GM08714 (cell line): ENCODE results near the gene TUBA4B.
A peak's percentile ranks its signal among the peaks of the same experiment; 100 is the strongest.
"Not testable (repeated sequence)": the region's sequence is repeated elsewhere in the genome, so short reads cannot be mapped to it uniquely, and the experiment has no call there.

Experiments used
- H3K4me3 ChIP-seq: fragments of 200-500 bp; sonication (Bioruptor generic); 2 replicates; pipeline ENCODE4 v1.5.1; 2014; ENCODE audit warnings: mild to moderate bottlenecking, low read length, inconsistent platforms
- ZNF274 ChIP-seq: IDR thresholded peaks from 2 replicates; pipeline ENCODE4 v1.6.1; 2012; ENCODE audit warnings: mild to moderate bottlenecking, low read depth, low read length

TUBA4B gene

DNA sequence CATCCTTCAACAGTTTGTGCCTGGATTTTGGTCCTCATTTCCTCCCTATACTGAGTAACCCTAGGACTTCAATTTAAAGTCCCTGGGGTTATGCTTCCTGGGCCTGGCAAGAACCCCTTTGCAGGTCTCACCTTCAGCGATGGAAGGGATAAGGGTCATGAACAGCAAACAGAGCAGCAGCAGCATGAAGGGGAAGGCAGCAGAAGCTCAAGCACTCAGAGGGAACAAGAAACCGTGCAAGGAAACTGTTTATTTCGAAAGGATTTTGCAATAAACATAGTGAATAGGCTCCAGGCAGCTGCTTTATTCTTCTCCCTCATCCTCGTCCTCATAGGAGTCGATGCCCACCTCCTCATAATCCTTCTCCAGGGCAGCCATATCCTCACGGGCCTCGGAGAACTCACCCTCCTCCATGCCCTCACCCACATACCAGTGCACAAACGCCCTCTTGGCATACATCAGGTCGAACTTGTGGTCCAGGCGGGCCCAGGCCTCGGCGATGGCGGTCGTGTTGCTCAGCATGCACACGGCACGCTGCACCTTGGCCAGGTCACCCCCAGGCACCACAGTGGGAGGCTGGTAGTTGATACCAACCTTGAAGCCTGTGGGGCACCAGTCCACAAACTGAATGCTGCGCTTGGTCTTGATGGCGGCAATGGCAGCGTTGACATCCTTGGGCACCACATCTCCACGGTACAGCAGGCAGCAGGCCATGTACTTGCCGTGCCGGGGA lies 2.8 kb upstream of the TUBA4B start:
- TF ChIP-seq ZNF274, result no peak
- H3K4me3 ChIP-seq, result peak overlapping the region; percentile 52; the same call in 1 of the 2 replicates

DNA sequence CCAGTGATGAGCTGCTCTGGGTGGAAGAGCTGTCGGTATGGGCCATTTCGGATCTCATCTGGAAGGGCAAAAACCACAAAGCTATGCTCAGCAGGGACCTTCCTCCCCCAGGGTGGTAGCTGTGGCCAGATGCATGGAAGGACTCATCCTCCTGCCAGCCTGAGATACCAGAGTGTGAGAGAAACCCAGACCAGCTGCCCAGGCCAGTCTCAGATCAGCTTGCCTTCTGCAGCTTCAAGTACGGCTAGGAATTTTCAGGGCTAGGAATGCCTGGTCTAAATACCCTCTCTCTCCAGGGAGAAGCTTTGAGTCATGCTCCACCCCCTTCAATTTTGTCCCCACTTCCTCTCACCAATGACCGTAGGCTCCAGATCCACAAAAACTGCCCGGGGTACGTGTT lies 1.4 kb upstream of the TUBA4B start:
- no peak for TF ChIP-seq ZNF274
- H3K4me3 ChIP-seq, result peak overlapping the region; percentile 66; the same call in 1 of the 2 replicates

- no peak for TF ChIP-seq ZNF274
- H3K4me3 ChIP-seq, result peak overlapping the region; percentile 66; the same call in 1 of the 2 replicates
These were observed 959 bp upstream of the TUBA4B start for GRCh38 chr2:219252084-219252483.

DNA sequence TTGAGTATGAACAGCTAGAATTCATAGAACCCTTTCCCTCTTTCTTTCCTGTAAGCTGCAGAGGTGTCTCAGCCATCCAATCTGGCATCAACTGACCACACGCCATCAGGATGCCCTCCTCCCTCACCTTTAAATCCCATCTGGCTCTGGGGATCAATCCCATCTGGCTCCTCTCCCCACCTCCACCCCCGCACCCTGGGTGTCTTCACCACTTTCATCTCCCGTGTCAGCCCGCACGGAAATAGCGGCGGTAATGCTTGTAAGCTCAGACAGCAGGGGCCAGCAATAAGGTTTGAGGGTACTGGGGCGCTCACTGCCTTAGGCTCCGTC lies 508 bp upstream of the TUBA4B start:
- no peak for TF ChIP-seq ZNF274
- peak overlapping the region; percentile 66; the same call in 1 of the 2 replicates for H3K4me3 ChIP-seq

GRCh38 chr2:219253753-219254589 lies 928 bp downstream of the TUBA4B start, which contains the start of gene TUBA4A:
TUBA4A (minus strand) TSS chr2:219253918; CDS start chr2:219253858, 60 bp downstream.
- no peak for TF ChIP-seq ZNF274
- peak within 1 kb of the TSS; percentile 66 for H3K4me3 ChIP-seq

DNA sequence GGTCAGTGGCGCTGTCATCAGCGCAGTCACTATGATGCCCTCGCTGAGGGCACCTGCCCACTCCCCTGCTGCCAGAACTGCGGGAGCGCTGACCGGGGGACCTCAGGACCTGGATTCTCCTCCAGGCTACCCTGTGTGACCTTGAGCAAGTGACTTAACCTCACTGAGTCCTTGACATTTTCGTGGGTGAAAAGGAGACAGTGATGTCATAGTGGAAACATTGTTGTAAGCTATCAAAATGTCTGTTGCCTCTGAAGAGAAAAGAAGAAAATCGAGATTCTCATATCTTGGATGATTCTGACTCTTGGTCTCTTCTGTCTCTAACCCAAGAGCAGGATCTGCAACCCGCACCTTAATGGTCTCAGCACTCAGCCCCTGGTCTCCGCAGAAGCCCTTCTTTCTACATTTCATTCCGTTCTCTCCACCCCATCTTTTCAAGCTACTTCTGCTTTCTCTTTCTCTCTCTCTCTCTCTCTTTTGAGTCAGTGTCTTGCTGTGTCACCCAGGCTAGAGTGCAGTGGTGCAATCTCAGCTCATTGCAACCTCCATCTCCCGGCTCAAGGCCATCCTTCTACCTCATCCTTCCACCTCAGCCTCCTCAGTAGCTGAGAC lies 1.7 kb downstream of the TUBA4B start:
- H3K4me3 ChIP-seq, result peak overlapping the region; percentile 66; the same call in 1 of the 2 replicates
- no peak for TF ChIP-seq ZNF274

DNA sequence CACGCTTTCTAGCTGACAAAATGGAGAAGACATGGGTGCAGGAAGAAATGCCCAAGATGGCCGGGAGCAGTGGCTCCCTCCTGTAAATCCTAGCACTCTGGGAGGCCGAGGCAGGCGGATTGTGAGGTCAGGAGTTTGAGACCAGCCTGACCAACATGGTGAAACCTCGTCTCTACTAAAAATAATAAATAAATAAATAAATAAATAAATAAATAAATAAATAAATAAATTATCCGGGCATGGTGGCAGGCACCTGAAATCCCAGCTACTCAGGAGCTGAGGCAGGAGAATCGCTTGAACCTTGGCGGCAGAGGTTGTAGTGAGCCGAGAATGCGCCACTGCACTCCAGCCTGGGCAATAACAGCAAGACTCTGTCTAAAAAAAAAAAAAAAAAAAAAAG lies 5.9 kb downstream of the TUBA4B start:
- not testable (repeated sequence) for H3K4me3 ChIP-seq

GRCh38 chr2:219261024-219261855 lies 8.2 kb downstream of the TUBA4B start:
- H3K4me3 ChIP-seq, result no peak overlapping the region
- TF ChIP-seq ZNF274, result no peak

DNA sequence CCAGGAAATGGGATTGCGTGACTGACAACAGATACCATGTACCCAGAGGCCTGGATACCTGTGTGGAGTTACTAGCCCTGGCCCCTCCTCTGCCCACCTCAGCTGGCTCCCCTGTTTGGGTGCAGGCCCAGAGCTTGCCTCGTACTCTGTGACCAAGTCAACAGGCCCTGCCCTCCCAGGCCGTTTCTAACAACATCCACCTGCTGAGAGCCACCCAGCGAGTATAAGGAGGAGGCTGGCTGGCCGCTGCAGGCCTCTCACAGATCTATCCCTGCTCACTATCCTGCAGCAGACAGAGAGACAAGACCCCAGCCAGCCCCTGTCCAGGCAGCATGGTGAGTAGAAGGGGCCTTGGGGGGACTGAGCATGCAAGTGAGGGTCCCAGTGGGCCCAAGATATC lies 13.2 kb downstream of the TUBA4B start:
- H3K4me3 ChIP-seq, result no peak overlapping the region
- TF ChIP-seq ZNF274, result no peak

DNA sequence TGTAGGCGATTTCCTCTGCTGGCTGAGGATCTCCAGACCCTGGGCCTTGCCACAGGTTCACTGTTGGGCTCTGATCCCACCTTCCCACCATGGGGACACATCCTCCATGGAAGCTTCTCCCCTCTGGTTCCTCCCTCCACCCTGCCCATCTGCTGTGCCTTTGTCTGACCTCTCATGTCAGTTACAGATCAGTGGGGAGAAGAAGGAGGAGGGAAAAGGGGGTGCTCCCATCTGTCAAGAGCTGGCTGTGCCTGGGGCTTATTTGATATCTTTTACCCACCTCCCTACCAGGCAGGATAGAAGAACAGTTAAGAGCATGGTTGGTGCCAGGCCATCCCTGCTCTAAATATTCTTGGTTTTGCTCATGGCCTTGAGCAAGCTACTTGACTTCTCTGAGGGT lies 13.8 kb downstream of the TUBA4B start:
- no peak overlapping the region for H3K4me3 ChIP-seq
- no peak for TF ChIP-seq ZNF274

GRCh38 chr2:219268294-219268693 lies 15.3 kb downstream of the TUBA4B start:
- H3K4me3 ChIP-seq, result no peak overlapping the region

GRCh38 chr2:219269362-219270054 lies 16.5 kb downstream of the TUBA4B start:
- no peak for TF ChIP-seq ZNF274
- no peak overlapping the region for H3K4me3 ChIP-seq

More at GRCh38 chr2:219268294-219268693, 15.3 kb downstream of the TUBA4B start:
- TF ChIP-seq ZNF274, result no peak

DNA sequence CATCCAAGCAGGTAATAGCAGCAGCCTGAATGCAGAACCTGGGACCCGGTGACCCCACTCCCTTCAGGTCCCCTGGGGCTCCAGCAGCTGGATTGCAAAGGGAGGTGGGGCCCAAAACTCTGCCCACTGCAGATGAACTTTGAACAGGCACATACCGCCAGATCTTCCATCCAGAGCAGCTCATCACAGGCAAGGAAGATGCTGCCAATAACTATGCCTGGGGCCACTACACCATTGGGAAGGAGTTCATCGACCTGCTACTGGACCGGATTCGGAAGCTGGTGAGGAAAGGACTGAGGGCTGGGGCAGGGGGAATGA lies 17.0 kb downstream of the TUBA4B start:
- no peak for TF ChIP-seq ZNF274
- H3K4me3 ChIP-seq, result no peak overlapping the region
